Cardiac muscle cell (in vitro differentiated cells and primary cell): ENCODE results near the gene ACP3. TPM values are rescaled to one million over a fixed set of nuclear protein-coding genes. Genes with fewer than 3 reads are reported as not detected.
"Not testable (repeated sequence)": the region's sequence is repeated elsewhere in the genome, so short reads cannot be mapped to it uniquely, and the experiment has no call there.

Experiments used
- DNase-seq, 2 donors: peaks; one replicate each; pipeline versions ENCODE4 v3.0.0 to v3.0.0-alpha.2; 2010 to 2017; ENCODE audit warnings: low read depth in 1 of 2, low spot score in 1 of 2
- H3K27ac ChIP-seq: fragments of 200-600 bp; sonication (generic); 2 replicates; pipeline ENCODE4 v1.5.1; 2016
- H3K27me3 ChIP-seq: fragments of 200-600 bp; sonication (generic); 2 replicates; pipeline ENCODE4 v1.6.0; 2016; ENCODE audit warnings: control low read depth
- H3K36me3 ChIP-seq: fragments of 200-600 bp; sonication (generic); 2 replicates; pipeline ENCODE4 v1.5.1; 2016; ENCODE audit warnings: control low read depth
- H3K4me1 ChIP-seq: fragments of 200-600 bp; sonication (generic); 2 replicates; pipeline ENCODE4 v1.8.1; 2017; ENCODE audit warnings: low read depth, mild to moderate bottlenecking, mixed run types
- H3K4me3 ChIP-seq: fragments of 200-600 bp; sonication (generic); 2 replicates; pipeline ENCODE4 v1.5.1; 2016; ENCODE audit warnings: mild to moderate bottlenecking
- H3K9me3 ChIP-seq: fragments of 200-600 bp; sonication (generic); 2 replicates; pipeline ENCODE4 v1.5.1; 2017; ENCODE audit warnings: low read depth, mild to moderate bottlenecking, control low read depth
- CTCF ChIP-seq: IDR thresholded peaks from 2 replicates; pipeline ENCODE4 v1.5.1; 2012; ENCODE audit warnings: low read depth, mild to moderate bottlenecking, low read length
- polyA plus RNA-seq: library from polyadenylated mRNA; unstranded; fragments of >200 nt; fragmentation: Nextera tagmentation; extraction: Ambion mirVana; gene quantifications from 2 replicates; pipeline ENCODE4 v1.2.1, GENCODE V29; 2016
- total RNA-seq: library from RNA; depleted of rRNA; stranded (reverse); fragments of >200 nt; gene quantifications from 2 replicates; pipeline ENCODE4 v1.2.3, GENCODE V29; 2016

Gene ACP3
- total and polyA plus RNA-seq, 2 experiments from 2014 or later, result 19.9 to 35.6 TPM

GRCh38 chr3:132288357-132288756, 28.9 kb upstream of the ACP3 start:
- Histone ChIP-seq H3K4me1 (peaks cover 35% of the 10 kb centered on the region), H3K27me3 (no peaks in the 10 kb centered on the region), H3K9me3 (no peaks in the 10 kb centered on the region), H3K27ac (peak overlapping the region; percentile 44), H3K4me3 (no peak overlapping the region), H3K36me3 (no peaks in the 10 kb centered on the region)
- peak in 1 of 2 donors; percentile 87 for DNase-seq
- TF ChIP-seq CTCF, result no peak

GRCh38 chr3:132289316-132289715, 27.9 kb upstream of the ACP3 start:
- Histone ChIP-seq H3K9me3 (no peaks in the 10 kb centered on the region), H3K27ac (no peak overlapping the region), H3K4me3 (no peak overlapping the region), H3K27me3 (no peaks in the 10 kb centered on the region), H3K4me1 (peaks cover 26% of the 10 kb centered on the region), H3K36me3 (no peaks in the 10 kb centered on the region)
- peak in 1 of 2 donors; percentile 50 for DNase-seq
- TF ChIP-seq CTCF, result no peak

- DNase-seq, result peak in 1 of 2 donors; percentile 85
- H3K27me3 ChIP-seq, result no peaks in the 10 kb centered on the region
- no peak overlapping the region for H3K4me3 ChIP-seq
- TF ChIP-seq CTCF, result no peak
- H3K4me1 ChIP-seq, result peaks cover 11% of the 10 kb centered on the region
- H3K9me3 ChIP-seq, result no peaks in the 10 kb centered on the region
- no peaks in the 10 kb centered on the region for H3K36me3 ChIP-seq
- no peak overlapping the region for H3K27ac ChIP-seq
Measured at GRCh38 chr3:132290833-132291232, 26.4 kb upstream of the ACP3 start.

- H3K27ac ChIP-seq, result no peak overlapping the region
- H3K4me1 ChIP-seq, result peaks cover 1% of the 10 kb centered on the region
- H3K36me3 ChIP-seq, result no peaks in the 10 kb centered on the region
- no peaks in the 10 kb centered on the region for H3K9me3 ChIP-seq
- TF ChIP-seq CTCF, result no peak
- no peak for DNase-seq
- H3K27me3 ChIP-seq, result no peaks in the 10 kb centered on the region
- no peak overlapping the region for H3K4me3 ChIP-seq
Measured at GRCh38 chr3:132292042-132292441, 25.2 kb upstream of the ACP3 start.

GRCh38 chr3:132293251-132293650, 24.0 kb upstream of the ACP3 start:
- no peaks in the 10 kb centered on the region for H3K4me1 ChIP-seq
- no peaks in the 10 kb centered on the region for H3K27me3 ChIP-seq
- no peaks in the 10 kb centered on the region for H3K9me3 ChIP-seq
- no peak overlapping the region for H3K4me3 ChIP-seq
- H3K27ac ChIP-seq, result no peak overlapping the region
- no peak for TF ChIP-seq CTCF
- no peak for DNase-seq
- H3K36me3 ChIP-seq, result no peaks in the 10 kb centered on the region

GRCh38 chr3:132294906-132295305, 22.3 kb upstream of the ACP3 start:
- DNase-seq, result no peak
- no peaks in the 10 kb centered on the region for H3K36me3 ChIP-seq
- H3K4me3 ChIP-seq, result no peak overlapping the region
- H3K27me3 ChIP-seq, result no peaks in the 10 kb centered on the region
- no peak for TF ChIP-seq CTCF
- H3K4me1 ChIP-seq, result no peaks in the 10 kb centered on the region
- H3K9me3 ChIP-seq, result no peaks in the 10 kb centered on the region
- no peak overlapping the region for H3K27ac ChIP-seq

- not testable (repeated sequence) for H3K27ac ChIP-seq, H3K36me3 ChIP-seq, H3K9me3 ChIP-seq, H3K4me3 ChIP-seq, DNase-seq, H3K27me3 ChIP-seq, H3K4me1 ChIP-seq
Measured at GRCh38 chr3:132303336-132304201, 13.6 kb upstream of the ACP3 start.

GRCh38 chr3:132304351-132304750, 12.9 kb upstream of the ACP3 start:
- H3K4me3 ChIP-seq, H3K9me3 ChIP-seq, DNase-seq, H3K27ac ChIP-seq, H3K36me3 ChIP-seq, H3K27me3 ChIP-seq, H3K4me1 ChIP-seq: not testable (repeated sequence)
